ENCODE measurements around the gene TENT5C. TPM values are rescaled to one million over a fixed set of nuclear protein-coding genes. Genes with fewer than 3 reads are reported as not detected.

TENT5C gene
- total and polyA plus RNA-seq, 9 of the 15 experiments (the other 6 are each of a cell fraction or from before 2014, with no cell fraction given): 1.8 to 7.7 (median 4.0) TPM

DNA sequence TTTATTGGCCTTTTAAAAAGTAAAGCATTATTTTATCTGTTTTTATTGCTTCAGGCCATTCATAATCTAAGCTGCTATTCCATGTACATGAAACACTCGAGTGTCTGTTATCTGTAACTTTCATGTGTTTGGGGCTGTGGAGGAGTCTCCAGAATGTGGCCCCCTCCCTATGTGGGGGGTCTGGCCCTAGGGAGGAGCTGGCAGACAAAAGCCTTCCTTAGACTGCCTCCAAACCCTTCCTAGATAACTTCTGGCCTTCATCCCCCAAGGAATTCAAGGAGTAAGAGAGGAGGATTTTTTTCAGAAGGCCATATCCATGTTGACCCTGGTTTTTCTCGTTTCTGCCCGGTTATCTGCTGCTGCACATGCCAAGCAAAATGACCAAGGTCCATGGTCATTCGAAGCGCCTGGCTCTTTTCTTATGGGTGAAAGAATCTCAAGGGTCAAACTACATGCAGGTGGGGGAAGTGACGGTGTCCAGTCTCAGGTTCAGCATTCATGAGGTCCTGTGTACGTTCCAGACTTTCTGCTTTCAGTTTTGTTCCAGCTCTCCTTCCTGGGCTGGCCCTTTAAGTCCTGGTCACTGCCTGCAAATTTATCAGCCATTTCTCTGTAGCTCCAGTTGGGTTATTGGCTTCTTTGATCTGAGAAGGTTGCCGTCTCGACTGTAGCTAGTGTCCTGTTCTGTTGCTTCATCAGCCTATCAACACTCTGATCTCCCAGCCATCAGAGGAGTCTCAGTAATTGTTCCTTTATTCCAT lies 8.3 kb downstream of the TENT5C start (continued):
- TF ChIP-seq, protein P1, sequence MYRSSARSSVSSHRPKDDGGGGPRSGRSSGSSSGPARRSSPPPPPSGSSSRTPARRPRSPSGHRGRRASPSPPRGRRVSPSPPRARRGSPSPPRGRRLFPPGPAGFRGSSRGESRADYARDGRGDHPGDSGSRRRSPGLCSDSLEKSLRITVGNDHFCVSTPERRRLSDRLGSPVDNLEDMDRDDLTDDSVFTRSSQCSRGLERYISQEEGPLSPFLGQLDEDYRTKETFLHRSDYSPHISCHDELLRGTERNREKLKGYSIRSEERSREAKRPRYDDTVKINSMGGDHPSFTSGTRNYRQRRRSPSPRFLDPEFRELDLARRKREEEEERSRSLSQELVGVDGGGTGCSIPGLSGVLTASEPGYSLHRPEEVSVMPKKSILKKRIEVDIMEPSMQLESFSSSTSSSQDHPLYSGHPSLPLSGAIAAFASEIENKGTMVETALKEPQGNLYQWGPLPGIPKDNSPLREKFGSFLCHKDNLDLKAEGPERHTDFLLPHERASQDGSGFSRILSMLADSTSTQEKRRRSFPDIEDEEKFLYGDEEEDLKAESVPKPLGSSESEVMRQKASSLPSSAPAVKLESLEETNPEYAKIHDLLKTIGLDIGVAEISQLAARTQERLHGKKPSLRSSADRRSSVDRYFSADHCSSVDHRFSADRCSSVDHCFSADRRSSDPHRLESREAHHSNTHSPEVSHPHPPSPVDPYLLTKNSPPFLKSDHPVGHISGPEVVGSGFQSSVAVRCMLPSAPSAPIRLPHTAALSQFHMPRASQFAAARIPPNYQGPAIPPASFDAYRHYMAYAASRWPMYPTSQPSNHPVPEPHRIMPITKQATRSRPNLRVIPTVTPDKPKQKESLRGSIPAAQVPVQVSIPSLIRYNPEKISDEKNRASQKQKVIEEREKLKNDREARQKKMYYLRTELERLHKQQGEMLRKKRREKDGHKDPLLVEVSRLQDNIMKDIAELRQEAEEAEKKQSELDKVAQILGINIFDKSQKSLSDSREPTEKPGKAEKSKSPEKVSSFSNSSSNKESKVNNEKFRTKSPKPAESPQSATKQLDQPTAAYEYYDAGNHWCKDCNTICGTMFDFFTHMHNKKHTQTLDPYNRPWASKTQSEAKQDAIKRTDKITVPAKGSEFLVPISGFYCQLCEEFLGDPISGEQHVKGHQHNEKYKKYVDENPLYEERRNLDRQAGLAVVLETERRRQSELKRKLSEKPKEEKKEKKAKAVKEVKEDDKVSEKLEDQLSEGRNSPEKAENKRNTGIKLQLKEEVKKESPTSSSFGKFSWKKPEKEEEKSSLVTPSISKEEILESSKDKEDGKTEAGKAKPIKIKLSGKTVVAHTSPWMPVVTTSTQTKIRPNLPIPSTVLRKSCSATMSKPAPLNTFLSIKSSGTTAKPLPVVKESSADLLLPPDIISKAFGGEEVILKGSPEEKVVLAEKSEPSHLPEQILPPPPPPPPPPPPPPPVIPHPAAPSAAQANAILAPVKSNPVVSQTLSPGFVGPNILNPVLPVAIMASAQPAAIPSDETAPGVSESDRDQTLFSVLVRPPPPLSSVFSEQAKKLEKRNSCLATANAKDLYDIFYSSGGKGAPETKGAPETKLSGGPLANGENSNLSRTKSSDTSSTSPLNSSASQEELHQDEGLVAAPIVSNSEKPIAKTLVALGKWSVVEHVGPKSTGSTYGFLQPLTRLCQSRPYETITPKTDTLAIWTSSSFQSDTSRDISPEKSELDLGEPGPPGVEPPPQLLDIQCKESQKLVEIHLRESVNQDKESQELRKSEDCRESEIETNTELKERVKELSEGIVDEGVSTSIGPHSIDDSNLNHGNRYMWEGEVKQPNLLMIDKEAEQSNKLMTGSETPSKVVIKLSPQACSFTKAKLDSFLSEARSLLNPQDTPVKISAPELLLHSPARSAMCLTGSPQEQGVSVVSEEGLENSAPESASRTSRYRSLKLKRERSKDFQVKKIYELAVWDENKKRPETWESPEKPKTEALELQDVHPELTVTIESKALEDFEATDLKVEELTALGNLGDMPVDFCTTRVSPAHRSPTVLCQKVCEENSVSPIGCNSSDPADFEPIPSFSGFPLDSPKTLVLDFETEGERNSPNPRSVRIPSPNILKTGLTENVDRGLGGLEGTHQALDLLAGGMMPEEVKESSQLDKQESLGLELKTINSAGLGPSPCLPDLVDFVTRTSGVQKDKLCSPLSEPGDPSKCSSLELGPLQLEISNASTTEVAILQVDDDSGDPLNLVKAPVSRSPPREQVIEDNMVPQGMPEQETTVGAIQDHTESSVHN (IDR thresholded peaks at IDR 0.05; ENCODE audit: borderline replicate concordance in 1 of 2, low read depth in 1 of 2): no peak
- no peak for TF ChIP-seq MIER1 (IDR thresholded peaks at IDR 0.05; ENCODE audit: low read depth)
- TF ChIP-seq POLR2A (conservative IDR thresholded peaks at IDR 0.05): no peak
- peak; percentile 46; the same call in 1 of the 2 replicates for TF ChIP-seq POLR2AphosphoS5 (IDR thresholded peaks at IDR 0.05; ENCODE audit: control insufficient read depth, insufficient read depth, low read depth, low read length)
- TF ChIP-seq YBX1 (IDR thresholded peaks at IDR 0.05): no peak
- no peak for TF ChIP-seq MEF2A (IDR thresholded peaks at IDR 0.05; ENCODE audit: control insufficient read depth, low read depth, low read length)
- no peak for TF ChIP-seq SLC30A9 (CRISPR knock-in tag; IDR thresholded peaks at IDR 0.05)
- no peak for TF ChIP-seq ZKSCAN1 (IDR thresholded peaks at IDR 0.05; ENCODE audit: low read depth, low read length)
- no peak for TF ChIP-seq ZNF431 (CRISPR knock-in tag; IDR thresholded peaks at IDR 0.05)
- TF ChIP-seq CBX2 (IDR thresholded peaks at IDR 0.05; ENCODE audit: insufficient read depth, low read length, poor library complexity, severe bottlenecking): no peak
- no peak for TF ChIP-seq NFE2L1 (tag; IDR thresholded peaks at IDR 0.05; ENCODE audit: borderline replicate concordance, low read depth)
- TF ChIP-seq, protein P2, sequence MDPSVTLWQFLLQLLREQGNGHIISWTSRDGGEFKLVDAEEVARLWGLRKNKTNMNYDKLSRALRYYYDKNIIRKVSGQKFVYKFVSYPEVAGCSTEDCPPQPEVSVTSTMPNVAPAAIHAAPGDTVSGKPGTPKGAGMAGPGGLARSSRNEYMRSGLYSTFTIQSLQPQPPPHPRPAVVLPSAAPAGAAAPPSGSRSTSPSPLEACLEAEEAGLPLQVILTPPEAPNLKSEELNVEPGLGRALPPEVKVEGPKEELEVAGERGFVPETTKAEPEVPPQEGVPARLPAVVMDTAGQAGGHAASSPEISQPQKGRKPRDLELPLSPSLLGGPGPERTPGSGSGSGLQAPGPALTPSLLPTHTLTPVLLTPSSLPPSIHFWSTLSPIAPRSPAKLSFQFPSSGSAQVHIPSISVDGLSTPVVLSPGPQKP (CRISPR knock-in tag; IDR thresholded peaks at IDR 0.05): no peak
- TF ChIP-seq, protein P3, sequence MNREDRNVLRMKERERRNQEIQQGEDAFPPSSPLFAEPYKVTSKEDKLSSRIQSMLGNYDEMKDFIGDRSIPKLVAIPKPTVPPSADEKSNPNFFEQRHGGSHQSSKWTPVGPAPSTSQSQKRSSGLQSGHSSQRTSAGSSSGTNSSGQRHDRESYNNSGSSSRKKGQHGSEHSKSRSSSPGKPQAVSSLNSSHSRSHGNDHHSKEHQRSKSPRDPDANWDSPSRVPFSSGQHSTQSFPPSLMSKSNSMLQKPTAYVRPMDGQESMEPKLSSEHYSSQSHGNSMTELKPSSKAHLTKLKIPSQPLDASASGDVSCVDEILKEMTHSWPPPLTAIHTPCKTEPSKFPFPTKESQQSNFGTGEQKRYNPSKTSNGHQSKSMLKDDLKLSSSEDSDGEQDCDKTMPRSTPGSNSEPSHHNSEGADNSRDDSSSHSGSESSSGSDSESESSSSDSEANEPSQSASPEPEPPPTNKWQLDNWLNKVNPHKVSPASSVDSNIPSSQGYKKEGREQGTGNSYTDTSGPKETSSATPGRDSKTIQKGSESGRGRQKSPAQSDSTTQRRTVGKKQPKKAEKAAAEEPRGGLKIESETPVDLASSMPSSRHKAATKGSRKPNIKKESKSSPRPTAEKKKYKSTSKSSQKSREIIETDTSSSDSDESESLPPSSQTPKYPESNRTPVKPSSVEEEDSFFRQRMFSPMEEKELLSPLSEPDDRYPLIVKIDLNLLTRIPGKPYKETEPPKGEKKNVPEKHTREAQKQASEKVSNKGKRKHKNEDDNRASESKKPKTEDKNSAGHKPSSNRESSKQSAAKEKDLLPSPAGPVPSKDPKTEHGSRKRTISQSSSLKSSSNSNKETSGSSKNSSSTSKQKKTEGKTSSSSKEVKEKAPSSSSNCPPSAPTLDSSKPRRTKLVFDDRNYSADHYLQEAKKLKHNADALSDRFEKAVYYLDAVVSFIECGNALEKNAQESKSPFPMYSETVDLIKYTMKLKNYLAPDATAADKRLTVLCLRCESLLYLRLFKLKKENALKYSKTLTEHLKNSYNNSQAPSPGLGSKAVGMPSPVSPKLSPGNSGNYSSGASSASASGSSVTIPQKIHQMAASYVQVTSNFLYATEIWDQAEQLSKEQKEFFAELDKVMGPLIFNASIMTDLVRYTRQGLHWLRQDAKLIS (CRISPR knock-in tag; IDR thresholded peaks at IDR 0.05): no peak
- TF ChIP-seq CXXC5 (CRISPR knock-in tag; IDR thresholded peaks at IDR 0.05): no peak

Data from K562 (cell line).